ENCODE measurements around the gene INPP4A.
A peak's percentile ranks its signal among the peaks of the same experiment; 100 is the strongest.

INPP4A gene

GRCh38 chr2:98576666-98577312 is 132.1 kb downstream of the INPP4A start:
- H3K27me3 ChIP-seq (replicated peaks), result no peaks in the 10 kb centered on the region
- in situ Hi-C loops (cut with HindIII; ENCODE audit: low pct_ligation_motif_present, low sequenced_read_pairs), result no loop called here
- no peaks in the 10 kb centered on the region for H3K36me3 ChIP-seq (replicated peaks)
- H3K4me3 ChIP-seq (ENCODE audit: low read depth, low read length), result no peak overlapping the region
- no peak overlapping the region for H3K27ac ChIP-seq
- no peak for TF ChIP-seq CTCF (IDR thresholded peaks at IDR 0.05; ENCODE audit: low read depth, low read length, missing control alignments)
- DNase-seq, result no peak

GRCh38 chr2:98577313-98577712 is 132.7 kb downstream of the INPP4A start:
- no peak for DNase-seq
- H3K4me3 ChIP-seq (ENCODE audit: low read depth, low read length), result no peak overlapping the region
- H3K27me3 ChIP-seq (replicated peaks), result no peaks in the 10 kb centered on the region
- H3K36me3 ChIP-seq (replicated peaks), result no peaks in the 10 kb centered on the region
- peak; percentile 45 for TF ChIP-seq CTCF (IDR thresholded peaks at IDR 0.05; ENCODE audit: low read depth, low read length, missing control alignments)
- H3K27ac ChIP-seq, result no peak overlapping the region
- in situ Hi-C loops (cut with HindIII; ENCODE audit: low pct_ligation_motif_present, low sequenced_read_pairs), result no loop called here

GRCh38 chr2:98578231-98578630 is 133.6 kb downstream of the INPP4A start:
- no peak for TF ChIP-seq CTCF (IDR thresholded peaks at IDR 0.05; ENCODE audit: low read depth, low read length, missing control alignments)
- no peaks in the 10 kb centered on the region for H3K27me3 ChIP-seq (replicated peaks)
- in situ Hi-C loops (cut with HindIII; ENCODE audit: low pct_ligation_motif_present, low sequenced_read_pairs), result no loop called here
- H3K27ac ChIP-seq, result no peak overlapping the region
- DNase-seq, result no peak
- no peak overlapping the region for H3K4me3 ChIP-seq (ENCODE audit: low read depth, low read length)
- peaks cover 4% of the 10 kb centered on the region for H3K36me3 ChIP-seq (replicated peaks)

GRCh38 chr2:98579926-98580325 is 135.3 kb downstream of the INPP4A start:
- H3K36me3 ChIP-seq (replicated peaks), result peaks cover 4% of the 10 kb centered on the region
- no peak for TF ChIP-seq CTCF (IDR thresholded peaks at IDR 0.05; ENCODE audit: low read depth, low read length, missing control alignments)

GRCh38 chr2:98580656-98581284 is 136.1 kb downstream of the INPP4A start:
- no peak for DNase-seq
- no peak for TF ChIP-seq CTCF (IDR thresholded peaks at IDR 0.05; ENCODE audit: low read depth, low read length, missing control alignments)
- Histone ChIP-seq H3K36me3 (replicated peaks) (peaks cover 4% of the 10 kb centered on the region), H3K27me3 (replicated peaks) (no peaks in the 10 kb centered on the region), H3K4me3 (ENCODE audit: low read depth, low read length) (no peak overlapping the region), H3K27ac (no peak overlapping the region)
- in situ Hi-C loops (cut with HindIII; ENCODE audit: low pct_ligation_motif_present, low sequenced_read_pairs), result no loop called here

More at GRCh38 chr2:98579926-98580325, 135.3 kb downstream of the INPP4A start:
- Histone ChIP-seq H3K27me3 (replicated peaks) (no peaks in the 10 kb centered on the region), H3K27ac (no peak overlapping the region), H3K4me3 (ENCODE audit: low read depth, low read length) (no peak overlapping the region)
- in situ Hi-C loops (cut with HindIII; ENCODE audit: low pct_ligation_motif_present, low sequenced_read_pairs), result no loop called here
- DNase-seq, result no peak
